CD4-positive, CD25-positive, alpha-beta regulatory T cell (primary cell): ENCODE data around the gene TESK2. TPM values are rescaled to one million over a fixed set of nuclear protein-coding genes. Genes with fewer than 3 reads are reported as not detected.
A peak's percentile ranks its signal among the peaks of the same experiment; 100 is the strongest.

ENCODE experiments used
- ATAC-seq, 2 donors: fragments of 150-1000 bp; cut with Tn5 transposase; one replicate each; pipeline ENCODE4 v1.10.0; 2021; ENCODE audit warnings: low read depth in 2 of 2, moderate number of reproducible peaks in 2 of 2, moderate library complexity in 1 of 2
- DNase-seq, 3 donors: peaks; one replicate each; pipeline versions ENCODE4 v3.0.0 to v3.0.0-alpha.2; 2012 to 2022; ENCODE audit warnings: mixed read lengths in 1 of 3
- H3K27ac ChIP-seq: one replicate; pipeline ENCODE4 v1.7.0; 2013; ENCODE audit warnings: mild to moderate bottlenecking, low read length; ENCODE audit not compliant: insufficient read depth, poor library complexity, severe bottlenecking
- H3K27me3 ChIP-seq: one replicate; pipeline ENCODE4 v1.7.0; 2013; ENCODE audit warnings: low read length; ENCODE audit not compliant: control insufficient read depth, insufficient read depth
- H3K36me3 ChIP-seq: one replicate; pipeline ENCODE4 v1.7.0; 2013; ENCODE audit warnings: mild to moderate bottlenecking, low read length, moderate library complexity; ENCODE audit not compliant: control insufficient read depth, insufficient read depth
- H3K4me1 ChIP-seq: 2 replicates; pipeline ENCODE4 v1.7.0; 2013; ENCODE audit warnings: mild to moderate bottlenecking, low read length; ENCODE audit not compliant: insufficient read depth, control insufficient read depth, poor library complexity, severe bottlenecking
- H3K4me3 ChIP-seq: one replicate; pipeline ENCODE4 v1.7.0; 2013; ENCODE audit warnings: low read depth, mild to moderate bottlenecking, low read length, moderate library complexity
- H3K9me3 ChIP-seq, 2 experiments: 1 replicate in 1 of 2; 2 replicates in 1 of 2; pipeline ENCODE4 v1.7.0; 2013; ENCODE audit warnings: low read length in 2 of 2, mild to moderate bottlenecking in 1 of 2, moderate library complexity in 1 of 2; ENCODE audit not compliant: control insufficient read depth in 2 of 2
- H3K27ac Mint-ChIP-seq, 3 donors: one replicate each; pipeline ENCODE4 v1.8.0; 2020 to 2022; ENCODE audit warnings: mild to moderate bottlenecking in 3 of 3, mixed read lengths in 3 of 3, moderate library complexity in 2 of 3
- H3K27me3 Mint-ChIP-seq: one replicate; pipeline ENCODE4 v1.8.0; 2022; ENCODE audit warnings: mild to moderate bottlenecking, mixed read lengths
- H3K36me3 Mint-ChIP-seq: one replicate; pipeline ENCODE4 v1.8.0; 2020; ENCODE audit warnings: mixed read lengths
- H3K4me1 Mint-ChIP-seq, 4 donors: one replicate each; pipeline ENCODE4 v1.8.0; 2020 to 2022; ENCODE audit warnings: mixed read lengths in 4 of 4, mild to moderate bottlenecking in 1 of 4
- H3K4me3 Mint-ChIP-seq, 4 donors: one replicate each; pipeline ENCODE4 v1.8.0; 2020 to 2022; ENCODE audit warnings: mild to moderate bottlenecking in 4 of 4, mixed read lengths in 4 of 4, moderate library complexity in 3 of 4
- H3K9me3 Mint-ChIP-seq, 7 donors: one replicate each; pipeline ENCODE4 v1.8.0; 2020 to 2022; ENCODE audit warnings: mixed read lengths in 7 of 7, mild to moderate bottlenecking in 3 of 7, moderate library complexity in 2 of 7
- polyA plus RNA-seq, 4 donors: library from polyadenylated mRNA; unstranded; fragments of 300-500 nt; fragmentation: Illumina TruSeq; gene quantifications; one replicate each; pipeline ENCODE4 v1.2.3, GENCODE V29; 2021
- total RNA-seq: library from RNA; stranded (reverse); gene quantifications from one replicate; pipeline ENCODE4 v1.2.3, GENCODE V29; 2022

Gene TESK2
- total and polyA plus RNA-seq, 5 donors from 2014 or later = 2.9 to 5.3 (median 3.7) TPM

GRCh38 chr1:45359882-45360513, 131.0 kb downstream of the TESK2 start:
- no peaks in the 10 kb centered on the region for H3K36me3 Mint-ChIP-seq
- Histone ChIP-seq H3K27ac (no peak overlapping the region), H3K4me1 (no peaks in the 10 kb centered on the region), H3K4me3 (no peak overlapping the region), H3K27me3 (no peaks in the 10 kb centered on the region), H3K9me3 (no peaks in the 10 kb centered on the region), H3K36me3 (no peaks in the 10 kb centered on the region)
- no peaks in the 10 kb centered on the region for H3K27me3 Mint-ChIP-seq
- peak in 1 of 2 donors; percentile 64 for ATAC-seq
- H3K4me1 Mint-ChIP-seq = peaks cover 0 to 9% (median 6%) of the 10 kb centered on the region in 4 donors
- H3K9me3 Mint-ChIP-seq = no peaks in the 10 kb centered on the region
- H3K27ac Mint-ChIP-seq = peak overlapping the region in 2 of 3 donors; percentile 2 to 6
- H3K4me3 Mint-ChIP-seq = no peak overlapping the region
- peak; percentile 32 to 74 (median 59) for DNase-seq

- Histone ChIP-seq H3K27ac (no peak overlapping the region), H3K4me1 (no peaks in the 10 kb centered on the region), H3K27me3 (no peaks in the 10 kb centered on the region), H3K4me3 (no peak overlapping the region), H3K36me3 (no peaks in the 10 kb centered on the region), H3K9me3 (no peaks in the 10 kb centered on the region)
- peaks cover 5% of the 10 kb centered on the region for H3K36me3 Mint-ChIP-seq
- H3K9me3 Mint-ChIP-seq = no peaks in the 10 kb centered on the region
- no peak overlapping the region for H3K27ac Mint-ChIP-seq
- no peaks in the 10 kb centered on the region for H3K27me3 Mint-ChIP-seq
- no peak for DNase-seq
- H3K4me1 Mint-ChIP-seq = peaks cover 0 to 9% (median 4%) of the 10 kb centered on the region in 4 donors
- no peak overlapping the region for H3K4me3 Mint-ChIP-seq
- no peak for ATAC-seq
Measured at GRCh38 chr1:45356186-45356585, 134.8 kb downstream of the TESK2 start.

DNA sequence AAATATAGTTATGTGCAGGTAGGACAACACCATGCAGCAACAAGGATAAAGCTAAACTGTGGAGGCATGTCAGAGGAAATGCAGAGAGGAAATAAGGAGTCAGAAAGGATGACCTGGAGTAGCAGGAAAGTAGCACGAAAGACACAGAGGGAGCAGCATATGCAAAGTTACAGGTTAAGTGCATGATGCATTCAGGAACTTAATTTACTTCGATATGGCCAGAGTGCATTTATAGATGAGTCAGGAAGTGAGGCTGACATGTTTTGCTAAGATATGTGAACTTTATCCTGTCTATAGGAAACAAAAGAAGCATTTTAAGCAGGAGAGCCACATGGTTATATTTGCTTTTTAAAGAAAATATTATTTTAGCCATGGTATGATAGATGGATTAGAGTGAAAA, 135.3 kb downstream of the TESK2 start:
- Mint-ChIP-seq H3K9me3 (no peaks in the 10 kb centered on the region), H3K36me3 (peaks cover 5% of the 10 kb centered on the region), H3K27ac (no peak overlapping the region), H3K4me1 (peaks cover 0 to 9% (median 4%) of the 10 kb centered on the region in 4 donors), H3K27me3 (no peaks in the 10 kb centered on the region), H3K4me3 (no peak overlapping the region)
- no peak overlapping the region for H3K4me3 ChIP-seq
- no peaks in the 10 kb centered on the region for H3K36me3 ChIP-seq
- H3K27me3 ChIP-seq = no peaks in the 10 kb centered on the region
- no peaks in the 10 kb centered on the region for H3K4me1 ChIP-seq
- DNase-seq (no peak), ATAC-seq (no peak)
- H3K9me3 ChIP-seq = no peaks in the 10 kb centered on the region
- no peak overlapping the region for H3K27ac ChIP-seq

DNA sequence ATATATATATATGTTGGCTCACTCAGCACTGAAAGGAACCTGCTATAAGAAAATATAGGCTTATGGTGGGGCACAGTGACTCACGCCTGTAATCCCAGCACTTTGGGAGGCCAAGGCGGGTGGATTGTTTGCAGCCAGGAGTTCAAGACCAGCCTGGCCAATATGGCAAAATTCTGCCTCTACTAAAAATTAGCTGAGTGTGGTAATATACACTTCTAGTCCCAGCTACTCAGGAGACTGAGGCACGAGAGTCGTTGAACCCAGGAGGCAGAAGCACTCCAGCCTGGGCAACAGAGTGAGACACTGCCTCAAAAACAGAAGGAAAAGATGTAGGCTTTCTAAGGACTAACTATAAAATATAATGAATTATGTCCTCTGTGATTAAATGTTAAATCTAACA, 136.1 kb downstream of the TESK2 start:
- Mint-ChIP-seq H3K27ac (no peak overlapping the region), H3K27me3 (no peaks in the 10 kb centered on the region), H3K36me3 (peaks cover 5% of the 10 kb centered on the region), H3K4me1 (peaks cover 0 to 6% (median under 1%) of the 10 kb centered on the region in 4 donors), H3K4me3 (no peak overlapping the region), H3K9me3 (no peaks in the 10 kb centered on the region)
- Histone ChIP-seq H3K9me3 (no peaks in the 10 kb centered on the region), H3K36me3 (no peaks in the 10 kb centered on the region), H3K4me3 (no peak overlapping the region), H3K4me1 (no peaks in the 10 kb centered on the region), H3K27me3 (no peaks in the 10 kb centered on the region), H3K27ac (no peak overlapping the region)
- no peak for DNase-seq
- no peak for ATAC-seq

GRCh38 chr1:45353685-45354084, 137.3 kb downstream of the TESK2 start:
- Mint-ChIP-seq H3K36me3 (peaks cover 5% of the 10 kb centered on the region), H3K27ac (no peak overlapping the region), H3K27me3 (no peaks in the 10 kb centered on the region), H3K4me3 (no peak overlapping the region), H3K9me3 (no peaks in the 10 kb centered on the region), H3K4me1 (peaks cover 0 to 5% (median 0%) of the 10 kb centered on the region in 4 donors)
- H3K27ac ChIP-seq = no peak overlapping the region
- H3K4me1 ChIP-seq = no peaks in the 10 kb centered on the region
- no peaks in the 10 kb centered on the region for H3K27me3 ChIP-seq
- no peak for DNase-seq
- H3K9me3 ChIP-seq = no peaks in the 10 kb centered on the region
- ATAC-seq = no peak
- no peak overlapping the region for H3K4me3 ChIP-seq
- H3K36me3 ChIP-seq = no peaks in the 10 kb centered on the region

DNA sequence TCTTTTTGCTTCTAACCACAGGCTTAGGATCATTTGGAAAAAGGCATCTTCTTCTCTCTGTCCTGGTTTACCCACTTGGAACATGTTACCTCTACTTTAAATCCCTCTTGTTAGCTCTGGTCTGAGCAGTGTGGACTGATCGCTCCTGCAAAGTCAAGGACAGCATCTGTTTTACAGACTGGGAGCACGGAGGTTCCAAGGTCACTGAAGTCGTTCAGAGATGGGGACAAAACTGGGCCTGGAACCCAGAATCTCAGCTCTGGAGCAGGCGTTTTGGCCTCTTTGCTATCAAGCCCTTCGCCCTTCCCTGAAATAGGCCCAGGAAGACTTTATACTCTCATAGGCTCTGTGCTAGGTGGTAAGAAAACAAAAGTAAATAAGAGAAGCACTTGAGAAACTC, 139.5 kb downstream of the TESK2 start:
- no peaks in the 10 kb centered on the region for H3K27me3 ChIP-seq
- H3K4me3 ChIP-seq = no peak overlapping the region
- H3K4me1 ChIP-seq = no peaks in the 10 kb centered on the region
- Mint-ChIP-seq H3K4me1 (peaks cover 0 to 3% (median 0%) of the 10 kb centered on the region in 4 donors), H3K27me3 (no peaks in the 10 kb centered on the region), H3K36me3 (peaks cover 5% of the 10 kb centered on the region), H3K27ac (no peak overlapping the region), H3K4me3 (no peak overlapping the region), H3K9me3 (no peaks in the 10 kb centered on the region)
- H3K9me3 ChIP-seq = no peaks in the 10 kb centered on the region
- no peak for DNase-seq
- no peak for ATAC-seq
- no peaks in the 10 kb centered on the region for H3K36me3 ChIP-seq
- H3K27ac ChIP-seq = no peak overlapping the region

DNA sequence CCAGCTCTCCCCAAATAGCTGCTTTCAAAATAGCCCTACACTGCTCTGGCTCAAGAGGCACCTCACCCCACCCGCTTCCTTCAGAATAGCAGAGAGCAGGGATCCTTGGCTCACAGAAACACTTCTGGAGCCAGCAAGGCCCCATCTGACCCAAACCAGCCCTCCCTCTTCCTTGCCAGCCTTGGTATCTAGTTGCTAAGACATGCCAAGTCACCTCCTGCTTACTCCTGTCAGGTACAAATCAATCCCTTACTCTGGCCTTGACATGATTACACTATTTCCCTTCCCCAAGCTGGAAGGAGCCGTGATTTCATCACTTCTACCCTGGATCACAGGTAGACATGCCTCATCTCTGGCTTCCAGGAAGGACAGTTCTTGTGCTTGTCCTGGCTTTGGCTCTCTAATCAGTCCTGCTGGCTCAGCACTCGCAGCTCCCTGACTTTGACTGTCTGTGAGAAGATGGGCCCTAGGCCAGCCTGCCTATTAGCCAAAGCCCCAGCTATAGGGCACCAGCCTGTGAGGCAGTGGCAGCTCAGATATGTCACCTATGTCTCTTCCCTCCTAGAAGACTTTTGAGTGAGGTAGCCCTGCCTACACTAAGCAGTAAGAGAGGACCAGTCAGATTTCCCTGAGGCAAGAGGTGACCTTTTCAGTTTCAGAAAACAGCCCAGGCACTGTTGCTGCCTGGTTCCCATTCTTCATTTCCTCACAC, 141.8 kb downstream of the TESK2 start:
- Mint-ChIP-seq H3K9me3 (no peaks in the 10 kb centered on the region), H3K27me3 (no peaks in the 10 kb centered on the region), H3K27ac (peak overlapping the region; percentile 20 to 89 (median 63)), H3K4me3 (no peak overlapping the region), H3K4me1 (peaks cover 0 to 5% (median 3%) of the 10 kb centered on the region in 4 donors), H3K36me3 (peaks cover 12% of the 10 kb centered on the region)
- Histone ChIP-seq H3K4me1 (no peaks in the 10 kb centered on the region), H3K36me3 (peaks cover 18% of the 10 kb centered on the region), H3K9me3 (no peaks in the 10 kb centered on the region), H3K27ac (no peak overlapping the region), H3K4me3 (no peak overlapping the region), H3K27me3 (no peaks in the 10 kb centered on the region)
- ATAC-seq (no peak), DNase-seq (no peak)

- H3K9me3 Mint-ChIP-seq = no peaks in the 10 kb centered on the region
- no peak for ATAC-seq
- H3K36me3 Mint-ChIP-seq = peaks cover 18% of the 10 kb centered on the region
- H3K4me3 ChIP-seq = no peak overlapping the region
- peaks cover 0 to 7% (median 3%) of the 10 kb centered on the region in 4 donors for H3K4me1 Mint-ChIP-seq
- no peaks in the 10 kb centered on the region for H3K4me1 ChIP-seq
- H3K27me3 ChIP-seq = no peaks in the 10 kb centered on the region
- peak overlapping the region in 1 of 3 donors; percentile 89 for H3K27ac Mint-ChIP-seq
- H3K36me3 ChIP-seq = peaks cover 23% of the 10 kb centered on the region
- DNase-seq = no peak
- no peaks in the 10 kb centered on the region for H3K9me3 ChIP-seq
- no peak overlapping the region for H3K27ac ChIP-seq
- H3K27me3 Mint-ChIP-seq = no peaks in the 10 kb centered on the region
- H3K4me3 Mint-ChIP-seq = no peak overlapping the region
Measured at GRCh38 chr1:45348609-45348965, 142.4 kb downstream of the TESK2 start.
